Stimulated activated CD8-positive, alpha-beta memory T cell treated with anti-CD3 and anti-CD28 coated beads, Interleukin-15, amount 100 ng/mL, for 4 hours (primary cell): ENCODE measurements around the gene KIAA1586.
"Not testable (repeated sequence)": the region's sequence is repeated elsewhere in the genome, so short reads cannot be mapped to it uniquely, and the experiment has no call there.

ENCODE experiments used
- DNase-seq, 2 donors: peaks; one replicate each; pipeline ENCODE4 v3.0.0-alpha.2; 2020; ENCODE audit warnings: low read depth in 2 of 2

The KIAA1586 gene

DNA sequence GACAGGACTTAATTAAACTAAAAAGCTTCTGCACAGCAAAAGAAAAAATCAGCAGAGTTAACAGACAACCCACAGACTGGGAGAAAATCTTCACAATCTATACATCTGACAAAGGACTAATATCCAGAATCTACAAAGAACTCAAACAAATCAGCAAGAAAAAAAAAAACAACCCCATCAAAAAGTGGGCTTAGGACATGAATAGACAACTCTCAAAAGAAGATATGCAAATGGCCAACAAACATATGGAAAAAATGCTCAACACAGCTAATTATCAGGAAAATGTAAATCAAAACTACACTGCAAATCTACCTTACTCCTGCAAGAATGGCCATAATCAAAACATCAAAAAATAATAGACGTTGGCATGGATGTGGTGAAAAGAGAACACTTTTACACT lies 2.4 kb upstream of the KIAA1586 start:
- not testable (repeated sequence) for DNase-seq

DNA sequence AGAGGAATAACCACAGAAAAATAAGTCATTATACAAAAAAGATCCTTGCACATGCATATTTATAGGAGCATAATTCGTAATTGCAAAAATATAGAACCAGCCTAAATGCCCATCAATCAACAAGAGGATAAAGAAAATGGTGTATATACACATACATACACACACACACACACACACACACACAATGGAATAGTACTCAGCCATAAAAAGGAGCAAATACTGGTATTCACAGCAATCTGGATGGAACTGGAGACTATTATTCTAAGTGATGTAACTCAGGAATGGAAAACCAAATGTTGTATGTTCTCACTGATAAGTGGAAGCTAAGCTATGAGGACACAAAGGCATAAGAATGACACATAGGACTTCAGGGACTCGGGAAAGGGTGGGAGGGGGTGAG lies 1.9 kb upstream of the KIAA1586 start:
- DNase-seq = no peak

DNA sequence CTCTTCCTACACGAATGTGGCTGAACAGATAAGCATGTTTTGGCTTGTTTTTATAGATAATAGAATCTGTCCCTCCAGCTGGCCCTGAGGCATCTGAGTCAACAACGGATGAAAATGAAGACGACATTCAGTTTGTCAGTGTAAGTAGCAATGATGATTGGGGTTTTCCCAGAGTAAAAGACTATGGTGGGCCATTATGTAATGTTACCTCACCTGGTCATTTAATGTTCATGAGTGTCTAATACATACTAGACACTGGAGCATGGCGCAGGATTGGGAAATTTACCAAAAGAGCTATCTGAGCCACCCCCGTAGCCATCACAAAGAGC lies 728 bp downstream of the KIAA1586 start:
- not testable (repeated sequence) for DNase-seq

DNA sequence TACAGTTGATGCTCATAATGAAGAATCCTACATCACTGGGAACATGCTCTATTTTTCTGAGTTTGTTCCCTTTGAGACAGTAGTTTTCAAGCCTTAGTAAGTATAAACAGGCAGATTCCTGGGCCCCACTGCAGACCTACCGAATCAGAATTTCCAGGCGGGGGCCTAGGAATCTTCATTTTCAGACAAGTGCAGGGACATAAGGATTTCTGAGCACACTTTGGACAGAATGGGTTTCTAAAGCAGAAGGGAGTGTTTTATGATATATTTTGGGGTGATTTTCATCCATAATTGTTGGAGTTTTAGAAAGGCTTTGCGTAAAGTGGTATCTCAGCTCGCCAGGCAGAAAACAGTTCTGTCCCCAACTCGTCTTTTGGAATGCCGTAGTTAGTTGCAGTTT lies 1.4 kb downstream of the KIAA1586 start:
- not testable (repeated sequence) for DNase-seq

DNA sequence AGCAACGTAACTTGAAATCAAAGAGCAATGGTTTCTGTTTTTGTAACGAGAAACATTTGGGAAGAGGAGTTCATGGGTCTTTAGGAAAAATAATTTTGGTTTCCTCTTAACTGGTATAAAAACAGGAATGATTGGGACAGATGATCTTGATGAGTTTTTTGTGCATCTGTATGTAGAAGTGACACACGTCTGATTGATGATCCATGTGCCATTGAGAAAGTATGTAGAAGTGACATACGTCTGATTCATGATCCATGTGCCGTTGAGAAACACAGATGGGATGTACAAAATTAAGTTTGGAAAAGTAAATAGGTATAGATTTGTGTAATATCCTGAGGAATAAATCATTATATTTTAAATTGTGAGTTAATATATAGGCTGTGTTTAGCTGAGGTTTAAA lies 2.1 kb downstream of the KIAA1586 start:
- DNase-seq = no peak

DNA sequence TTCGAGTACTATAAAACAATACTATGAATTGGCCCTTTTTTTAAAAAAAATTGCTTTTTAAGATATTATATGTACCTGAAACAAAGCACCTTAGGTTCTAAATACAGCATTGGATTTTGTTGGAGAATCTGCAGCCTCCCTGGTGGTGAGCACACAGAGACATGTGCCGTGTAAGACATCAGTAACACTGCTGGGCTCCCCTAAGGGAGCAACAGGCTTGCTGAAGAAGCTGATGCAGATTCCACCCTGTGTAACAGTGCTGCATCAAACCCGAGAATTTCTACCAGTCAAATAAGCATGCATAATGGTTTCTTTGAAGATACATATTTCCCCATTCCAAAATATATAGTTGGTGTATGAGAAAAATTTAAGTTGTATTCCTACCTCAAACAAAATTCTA lies 17.4 kb downstream of the KIAA1586 start:
- no peak for DNase-seq

DNA sequence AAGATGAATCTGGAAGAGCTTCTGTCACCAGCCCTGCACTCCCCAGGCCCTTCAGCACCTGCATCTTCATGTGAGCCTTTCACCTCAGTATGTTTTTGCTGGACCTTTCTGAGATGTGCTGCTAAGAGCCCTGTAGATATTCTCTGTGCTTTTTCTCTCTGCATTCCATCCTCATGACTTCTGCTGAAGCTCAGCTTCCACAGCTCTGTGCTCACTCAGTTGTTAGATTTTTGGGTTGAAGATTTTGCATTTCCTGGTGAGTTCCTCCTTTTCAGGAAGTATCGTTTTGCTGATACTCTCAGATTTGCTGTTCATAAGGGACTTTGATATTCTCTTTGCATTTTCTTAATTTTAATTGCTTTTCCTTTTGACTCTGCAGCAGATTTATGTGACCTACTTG lies 18.3 kb downstream of the KIAA1586 start:
- DNase-seq = no peak

DNA sequence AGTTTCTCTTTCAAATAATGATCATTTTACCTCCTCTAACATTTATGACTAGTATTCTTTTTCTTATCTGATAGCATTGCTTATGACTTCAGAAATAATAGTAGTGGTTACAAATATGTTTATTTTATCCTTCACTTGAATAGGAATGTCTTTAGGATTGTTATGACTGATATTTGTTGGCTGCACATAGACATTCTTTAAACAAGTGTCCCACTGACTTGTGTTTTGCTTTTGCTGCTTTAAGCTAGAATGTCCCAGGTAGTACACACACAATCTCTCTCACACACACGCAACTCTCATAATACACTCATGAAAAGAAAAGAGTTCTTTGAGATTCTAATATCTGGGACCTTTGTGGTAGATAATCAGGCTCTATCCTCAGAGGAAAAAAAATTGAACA lies 21.6 kb downstream of the KIAA1586 start:
- no peak for DNase-seq

DNA sequence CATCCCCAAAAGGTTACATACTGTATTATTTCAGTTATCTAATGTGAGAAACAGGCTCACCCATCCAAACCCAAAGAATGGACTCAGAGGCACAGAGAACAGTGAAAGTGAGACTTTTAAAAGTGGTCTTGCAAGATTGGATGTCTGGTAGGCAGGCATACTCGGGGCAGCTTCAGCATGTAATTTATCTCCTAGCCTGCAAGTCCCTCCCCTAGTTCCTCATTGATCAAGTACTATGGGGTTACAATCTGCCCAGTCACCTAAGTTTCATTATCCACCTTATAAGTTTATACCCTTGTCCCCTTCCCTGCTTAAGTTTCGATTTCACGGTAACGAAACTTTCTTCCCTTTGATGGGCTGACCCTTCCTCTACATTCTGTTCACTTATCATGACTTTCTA lies 22.7 kb downstream of the KIAA1586 start:
- DNase-seq = no peak

DNA sequence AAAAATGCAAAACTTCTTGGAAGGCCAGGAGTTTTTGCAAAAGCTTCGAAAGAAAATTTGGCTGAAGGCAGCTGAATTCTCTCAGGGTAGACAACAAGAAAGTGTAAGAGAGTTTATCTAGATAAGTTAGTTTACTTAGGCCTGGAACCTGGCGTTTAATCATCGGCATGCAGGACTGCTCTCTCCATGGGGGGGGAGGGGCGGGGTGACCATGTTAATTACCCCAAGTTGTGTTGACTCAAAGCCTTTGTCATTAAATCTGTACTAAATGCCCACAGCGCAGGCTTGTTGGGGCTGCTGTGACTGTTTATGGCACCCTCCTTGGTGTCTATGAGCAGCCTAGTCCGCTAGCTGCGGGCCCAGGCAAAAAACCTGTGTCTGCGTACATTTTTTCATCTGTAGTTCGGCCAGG lies 23.4 kb downstream of the KIAA1586 start:
- no peak for DNase-seq

DNA sequence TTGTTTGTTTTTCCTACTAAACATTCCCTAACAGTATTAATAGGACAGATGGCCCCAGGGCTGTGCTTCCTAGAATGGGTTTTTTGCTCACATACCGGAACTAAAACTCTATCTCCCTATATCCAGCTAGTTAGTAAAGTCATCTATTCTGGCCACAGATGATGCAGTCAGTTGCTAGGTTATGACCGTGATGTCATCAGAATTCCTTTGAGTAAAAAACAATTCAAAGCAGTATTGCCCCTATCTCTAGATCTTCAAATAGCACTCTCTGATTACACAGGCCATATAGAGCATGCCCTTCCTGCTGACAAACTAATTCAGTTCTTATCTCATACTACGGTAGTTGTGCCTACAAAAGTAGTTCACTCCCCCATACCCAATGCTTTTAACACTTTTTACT lies 25.6 kb downstream of the KIAA1586 start:
- no peak for DNase-seq

DNA sequence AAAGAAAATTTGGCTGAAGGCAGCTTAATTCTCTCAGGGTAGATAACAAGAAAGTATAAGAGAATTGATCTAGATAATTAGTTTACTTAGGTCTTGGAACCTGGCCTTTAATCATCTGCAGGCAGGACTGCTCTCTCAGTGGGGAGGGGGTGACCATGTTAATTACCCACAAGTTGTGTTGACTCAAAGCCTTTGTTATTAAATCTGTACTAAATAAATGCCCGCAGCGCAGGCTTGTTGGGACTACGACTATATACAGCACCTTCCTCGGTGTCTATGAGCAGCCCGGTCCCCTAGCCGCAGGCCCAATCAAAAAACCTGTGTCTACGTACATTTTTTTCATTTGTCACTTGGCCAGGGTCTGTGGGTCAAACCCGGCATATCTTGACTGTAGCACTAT lies 27.9 kb downstream of the KIAA1586 start:
- no peak for DNase-seq

DNA sequence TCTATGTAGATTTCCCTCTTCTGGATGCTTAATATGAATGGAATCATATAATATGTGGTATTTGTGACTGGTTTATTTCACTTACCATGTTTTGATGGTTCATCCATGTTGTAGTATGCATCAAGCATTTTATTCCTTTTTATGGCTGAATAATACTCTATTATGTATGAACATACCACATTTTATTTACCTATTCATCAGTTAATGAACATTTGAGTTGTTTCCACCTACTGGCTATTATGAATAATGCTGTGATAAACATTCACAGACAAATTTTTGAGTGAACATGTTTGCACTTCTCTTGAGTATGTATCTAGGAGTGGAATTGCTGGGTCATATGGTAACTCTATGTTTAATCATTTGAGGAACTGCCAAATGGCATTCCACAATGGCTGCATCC lies 28.6 kb downstream of the KIAA1586 start:
- no peak for DNase-seq

DNA sequence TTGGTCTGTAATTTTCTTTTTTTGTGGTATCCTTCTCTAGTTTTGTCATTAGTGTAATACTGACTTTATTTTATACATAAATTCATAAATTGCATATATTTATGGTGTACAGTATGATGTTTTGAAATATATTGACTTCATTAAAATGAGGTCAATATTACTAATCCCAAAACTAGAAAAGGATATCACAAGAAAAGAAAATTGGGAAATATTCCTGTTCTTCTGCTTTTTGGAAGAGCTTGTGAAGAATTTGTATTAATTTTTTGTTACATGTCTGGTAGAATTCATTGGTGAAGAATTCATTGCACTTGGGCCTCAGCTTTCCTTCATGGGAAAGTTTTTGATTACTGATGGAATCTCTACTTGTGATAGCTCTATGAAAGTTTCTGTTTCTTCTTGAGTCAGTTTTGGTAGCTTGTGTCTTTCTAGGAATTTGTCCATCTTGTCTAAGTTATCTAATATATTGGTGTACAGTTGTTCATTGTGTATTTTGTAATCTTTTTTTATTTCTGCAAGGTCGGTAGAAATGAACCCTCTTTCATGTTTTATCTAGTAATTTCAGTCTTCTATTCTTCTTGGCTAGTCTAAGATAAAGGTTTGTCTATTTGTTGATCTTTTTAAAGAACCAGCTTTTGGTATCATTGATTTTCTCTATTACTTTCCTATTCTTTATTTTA lies 32.2 kb downstream of the KIAA1586 start:
- no peak for DNase-seq

DNA sequence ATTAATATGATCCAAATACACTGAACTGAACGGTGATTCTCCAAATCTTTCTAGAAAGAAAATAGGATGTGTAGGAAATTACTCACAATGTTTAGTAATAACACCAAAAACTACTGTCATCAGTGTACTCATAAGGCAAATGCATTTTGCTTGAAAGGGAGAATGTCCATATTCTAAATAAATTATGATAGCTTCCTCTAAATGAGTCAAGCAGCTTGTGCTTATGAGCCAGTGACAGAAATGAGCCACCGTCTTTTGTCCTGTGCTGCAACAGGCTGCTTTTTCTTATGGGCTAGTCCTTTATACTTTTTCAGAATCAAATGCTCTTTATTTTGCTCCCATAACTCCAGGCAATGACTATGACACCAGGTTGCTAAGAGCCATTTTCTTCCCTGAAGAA lies 39.0 kb downstream of the KIAA1586 start:
- no peak for DNase-seq

DNA sequence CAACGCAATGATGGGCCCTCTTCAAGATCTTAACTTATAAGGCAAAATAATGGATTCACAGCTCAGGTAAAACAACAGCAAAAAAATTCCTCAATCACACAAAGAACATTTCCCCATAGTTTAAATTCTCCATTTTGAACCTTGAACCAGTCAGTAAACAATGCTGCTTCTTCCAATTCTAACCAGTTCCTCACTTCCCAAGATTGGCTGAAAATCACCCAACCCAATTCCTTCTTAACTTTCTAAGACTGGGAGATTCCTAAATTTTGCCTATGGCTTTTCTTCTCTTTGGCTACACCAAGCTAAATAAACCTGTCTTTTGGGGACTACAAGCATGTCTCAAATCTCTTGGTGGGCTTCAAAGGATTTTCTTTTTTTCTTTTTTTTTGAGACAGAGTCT lies 40.4 kb downstream of the KIAA1586 start:
- DNase-seq = no peak

DNA sequence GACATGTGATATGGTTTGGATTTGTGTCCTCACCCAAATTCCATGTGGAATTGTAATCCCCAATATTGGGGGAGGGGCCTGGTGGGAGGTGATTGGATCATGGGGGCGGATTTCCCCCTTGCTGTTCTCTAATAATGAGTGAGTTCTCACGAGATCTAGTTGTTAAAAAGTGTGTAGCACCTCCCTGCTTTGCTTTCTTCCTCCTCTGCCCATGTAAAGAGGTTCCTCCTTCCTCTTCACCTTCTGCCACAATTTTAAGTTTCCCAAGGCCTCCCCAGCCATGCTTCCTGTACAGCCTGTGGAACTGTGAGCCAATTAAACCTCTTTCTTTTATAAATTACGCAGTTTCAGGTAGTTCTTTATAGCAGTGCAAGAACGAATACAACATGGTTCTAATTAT lies 41.4 kb downstream of the KIAA1586 start:
- no peak for DNase-seq

DNA sequence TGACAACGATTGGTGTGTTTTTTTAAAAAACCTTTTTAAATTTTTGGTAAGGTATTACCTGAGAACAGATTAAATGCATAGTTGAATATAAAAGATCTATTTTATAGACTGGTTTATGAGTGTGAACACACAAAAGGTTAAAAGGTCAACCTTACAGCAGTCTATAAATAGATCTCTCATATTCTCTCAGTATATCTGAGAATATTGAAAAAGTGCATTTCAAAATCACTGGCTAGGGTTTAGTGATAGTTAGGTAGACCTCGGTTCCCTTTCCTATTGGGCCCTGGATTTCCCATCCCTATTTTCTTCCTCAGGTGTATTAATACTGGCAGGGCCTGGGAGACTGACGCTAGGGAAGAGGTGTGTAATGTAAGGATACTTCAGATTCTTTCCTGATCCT lies 42.8 kb downstream of the KIAA1586 start:
- no peak for DNase-seq

DNA sequence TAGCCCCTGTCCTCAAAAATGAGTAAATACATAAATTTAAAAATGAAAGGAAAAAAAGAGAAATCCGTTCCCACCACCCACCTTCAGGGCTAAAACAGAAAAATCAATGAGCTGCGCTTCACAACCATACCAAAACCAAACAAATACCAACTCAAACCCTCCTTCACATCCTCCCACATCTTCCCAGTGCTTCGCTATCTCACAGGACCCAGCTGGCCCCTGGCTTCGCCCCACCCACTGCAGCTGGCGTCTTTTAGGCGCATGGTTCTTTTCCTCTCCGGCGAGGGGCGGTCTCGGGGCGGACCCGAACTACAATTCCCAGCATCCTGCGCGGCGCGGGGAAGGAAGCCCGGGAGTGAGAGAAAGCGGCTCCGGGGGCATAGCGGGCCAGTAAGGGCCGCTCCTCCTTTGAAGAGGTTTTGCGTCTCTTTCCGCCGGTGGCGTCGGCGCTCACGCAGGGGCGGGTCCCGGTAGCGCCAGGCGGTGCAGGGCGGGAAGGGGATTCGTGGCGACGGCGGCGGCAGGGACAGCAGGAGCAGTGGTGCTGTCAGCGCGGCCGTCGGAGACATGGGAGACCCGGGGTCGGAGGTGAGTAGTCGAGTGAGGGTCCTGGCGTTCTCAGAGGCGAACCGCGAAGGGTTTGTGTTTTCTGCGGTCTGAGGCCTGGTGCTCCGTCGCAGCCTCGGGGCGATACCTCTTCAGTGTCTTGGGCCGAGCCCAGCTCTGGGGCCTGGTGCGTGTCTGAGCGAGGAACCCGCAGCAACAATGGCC lies 43.4 kb downstream of the KIAA1586 start, which contains the start of gene ZNF451:
ZNF451 (plus strand) TSS at position 502 of the 771 bp plus-strand sequence; CDS start at position 568, 66 bp downstream.
- DNase-seq = peak; percentile 93 to 95

DNA sequence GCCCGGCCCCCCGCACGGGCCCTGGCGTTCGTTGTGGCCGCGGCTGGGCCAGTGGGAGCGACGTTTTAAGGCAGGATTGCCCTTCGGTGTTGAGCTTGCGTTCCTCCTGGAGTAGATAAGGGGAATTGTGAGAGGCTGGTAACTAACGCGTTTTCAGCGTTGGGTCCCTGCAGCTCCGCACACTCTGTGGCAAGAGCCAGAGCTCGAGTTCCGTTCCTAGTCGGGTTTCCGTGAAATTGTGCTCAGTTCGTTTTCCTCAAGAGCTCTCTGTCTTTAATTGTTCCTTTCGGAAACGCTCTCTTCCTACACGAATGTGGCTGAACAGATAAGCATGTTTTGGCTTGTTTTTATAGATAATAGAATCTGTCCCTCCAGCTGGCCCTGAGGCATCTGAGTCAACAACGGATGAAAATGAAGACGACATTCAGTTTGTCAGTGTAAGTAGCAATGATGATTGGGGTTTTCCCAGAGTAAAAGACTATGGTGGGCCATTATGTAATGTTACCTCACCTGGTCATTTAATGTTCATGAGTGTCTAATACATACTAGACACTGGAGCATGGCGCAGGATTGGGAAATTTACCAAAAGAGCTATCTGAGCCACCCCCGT lies 44.1 kb downstream of the KIAA1586 start:
- DNase-seq = not testable (repeated sequence)

DNA sequence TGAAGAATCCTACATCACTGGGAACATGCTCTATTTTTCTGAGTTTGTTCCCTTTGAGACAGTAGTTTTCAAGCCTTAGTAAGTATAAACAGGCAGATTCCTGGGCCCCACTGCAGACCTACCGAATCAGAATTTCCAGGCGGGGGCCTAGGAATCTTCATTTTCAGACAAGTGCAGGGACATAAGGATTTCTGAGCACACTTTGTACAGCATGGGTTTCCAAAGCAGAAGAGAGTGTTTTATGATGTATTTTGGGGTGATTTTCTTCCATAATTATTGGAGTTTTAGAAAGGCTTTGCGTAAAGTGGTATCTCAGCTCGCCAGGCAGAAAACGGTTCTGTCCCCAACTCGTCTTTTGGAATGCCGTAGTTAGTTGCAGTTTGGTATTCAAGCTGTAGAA lies 44.9 kb downstream of the KIAA1586 start:
- DNase-seq = not testable (repeated sequence)

DNA sequence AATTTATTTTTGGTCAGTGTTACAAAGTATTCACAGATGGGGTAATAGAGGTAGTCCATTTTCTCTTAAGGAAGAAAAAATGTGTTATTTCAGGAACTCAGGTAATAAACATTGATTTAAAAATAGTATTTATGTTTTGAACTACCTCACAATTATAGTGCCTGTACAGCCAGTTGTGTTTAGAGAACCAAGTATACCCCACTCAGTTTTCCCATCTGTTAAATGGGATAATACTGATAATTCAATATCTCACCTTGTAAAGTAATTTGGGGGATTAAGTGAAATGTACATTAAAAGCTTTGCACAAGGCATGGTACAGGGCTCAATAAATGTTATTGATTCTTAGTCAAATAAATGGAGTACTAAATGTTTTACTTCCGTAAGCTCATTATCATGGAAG lies 48.2 kb downstream of the KIAA1586 start:
- DNase-seq = no peak

DNA sequence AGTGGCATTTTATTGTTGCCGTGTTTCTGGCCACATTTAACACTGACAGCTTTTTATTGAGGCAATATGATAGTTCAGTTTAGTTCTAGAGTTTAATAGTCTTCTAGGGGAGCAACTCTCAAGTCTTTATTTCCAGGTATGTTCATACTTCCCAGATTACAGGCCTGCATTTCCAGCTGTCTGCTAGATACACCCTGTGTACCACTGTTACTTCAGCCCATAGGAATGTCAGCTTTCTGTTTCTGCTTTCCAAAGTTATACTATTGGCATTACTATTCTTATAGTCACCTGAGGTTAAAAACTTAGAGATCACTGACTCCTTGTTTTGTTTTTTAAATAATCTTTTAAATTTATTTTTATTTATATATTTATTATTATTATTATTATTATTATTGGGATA lies 51.1 kb downstream of the KIAA1586 start:
- no peak for DNase-seq
